Posterior cingulate gyrus (tissue), 11 donors: ENCODE measurements around the gene TOP3A.

Experiments used
- DNase-seq, 10 donors: peaks; one replicate each; pipeline versions ENCODE4 v3.0.0 to v3.0.0-alpha.2; 2020 to 2021; ENCODE audit warnings: mixed read lengths in 3 of 10
- intact Hi-C: fragments of 100-400 bp; cut with DNase I; formaldehyde crosslinking; loops from one replicate; pipeline ENCODE4 v1.15.1; 2023

The TOP3A gene

DNA sequence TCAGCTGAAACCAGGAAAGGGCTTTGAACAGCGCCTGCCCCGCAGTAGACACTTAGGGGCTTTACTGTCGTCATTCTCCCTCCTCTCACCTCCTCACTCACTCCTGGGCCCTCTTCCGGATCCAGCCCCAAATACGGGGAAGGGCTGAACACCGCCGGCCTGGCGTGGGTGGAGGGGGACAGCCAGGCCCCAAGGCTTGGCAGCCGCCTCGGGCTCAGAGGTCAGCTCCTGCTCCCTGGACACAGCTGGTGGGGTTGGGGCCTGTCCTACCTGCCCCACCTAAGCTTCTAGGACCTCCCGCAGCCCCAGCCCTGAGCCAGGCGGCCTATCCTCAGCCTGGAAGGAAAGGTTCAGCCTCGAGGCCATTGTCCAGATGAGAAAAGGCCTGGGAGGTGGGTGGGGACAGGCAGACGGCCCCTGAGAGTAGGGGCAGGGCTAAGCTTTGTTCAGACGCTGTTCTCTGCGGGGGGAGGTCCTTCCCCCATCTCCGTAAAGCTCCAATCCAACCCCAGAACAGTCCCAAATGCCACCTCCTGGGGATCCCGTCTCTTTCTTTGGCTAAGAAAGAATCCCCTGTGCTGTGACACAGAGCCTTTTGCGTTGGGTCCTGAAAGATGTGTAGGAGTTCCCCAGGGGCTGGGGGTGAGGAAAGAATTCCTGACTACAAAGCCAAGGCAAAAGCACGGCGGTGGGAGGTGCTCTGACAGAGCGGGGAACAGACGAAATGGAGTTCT is 90.2 kb downstream of the TOP3A start:
- intact Hi-C loops = loop anchor here (5.0 to 10.0 kb wide), 2 partner anchors 38 to 90 kb away; partner anchors contain the start of genes MIEF2, SMCR8 and TOP3A
- DNase-seq = no peak

DNA sequence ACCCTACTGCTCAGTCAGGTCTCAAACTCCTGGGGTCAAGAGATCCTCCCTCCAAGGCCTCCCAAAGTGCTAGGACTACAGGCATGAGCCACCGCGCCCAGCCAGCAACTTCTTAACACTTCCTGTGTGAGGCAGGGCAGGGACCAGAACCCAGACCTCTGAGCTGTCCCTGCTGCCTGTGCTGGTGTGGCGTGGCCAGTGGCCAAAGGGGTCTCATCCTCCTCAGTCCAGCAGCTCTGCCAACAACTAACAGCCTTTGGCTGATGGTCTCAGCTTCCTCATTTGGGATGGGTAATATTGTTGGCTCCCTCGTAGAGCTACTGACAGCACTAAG is 90.8 kb downstream of the TOP3A start:
- no peak for DNase-seq
- intact Hi-C loops = loop anchor here (10.0 kb wide), 1 partner anchor 91 kb away; the partner anchor contains the start of genes SMCR8 and TOP3A
